ENCODE measurements around the gene SERPINA3.

DNA sequence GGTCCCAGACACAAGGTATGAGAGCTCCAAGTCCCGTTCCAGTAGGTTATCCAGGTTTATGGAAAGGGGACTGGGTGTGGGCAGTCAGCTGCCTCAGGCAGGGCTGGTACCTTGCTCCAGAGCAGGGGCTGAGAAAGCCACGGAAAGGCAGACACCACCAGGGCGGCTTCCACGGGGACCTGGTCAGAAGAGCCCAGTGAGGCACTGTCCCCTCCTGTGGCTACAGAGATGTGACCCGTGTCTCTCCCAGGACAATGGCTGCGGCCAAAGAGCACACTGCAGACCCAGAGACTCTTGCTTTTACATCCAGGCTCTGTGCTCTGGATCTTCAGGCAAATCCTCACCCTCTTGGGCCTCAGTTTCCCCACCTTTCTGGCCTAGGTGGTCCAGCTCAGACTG is 42.2 kb upstream of the SERPINA3 start:
- TF ChIP-seq, protein P1, sequence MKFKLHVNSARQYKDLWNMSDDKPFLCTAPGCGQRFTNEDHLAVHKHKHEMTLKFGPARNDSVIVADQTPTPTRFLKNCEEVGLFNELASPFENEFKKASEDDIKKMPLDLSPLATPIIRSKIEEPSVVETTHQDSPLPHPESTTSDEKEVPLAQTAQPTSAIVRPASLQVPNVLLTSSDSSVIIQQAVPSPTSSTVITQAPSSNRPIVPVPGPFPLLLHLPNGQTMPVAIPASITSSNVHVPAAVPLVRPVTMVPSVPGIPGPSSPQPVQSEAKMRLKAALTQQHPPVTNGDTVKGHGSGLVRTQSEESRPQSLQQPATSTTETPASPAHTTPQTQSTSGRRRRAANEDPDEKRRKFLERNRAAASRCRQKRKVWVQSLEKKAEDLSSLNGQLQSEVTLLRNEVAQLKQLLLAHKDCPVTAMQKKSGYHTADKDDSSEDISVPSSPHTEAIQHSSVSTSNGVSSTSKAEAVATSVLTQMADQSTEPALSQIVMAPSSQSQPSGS (IDR thresholded peaks at IDR 0.05; ENCODE audit: low read length) = no peak
- TF ChIP-seq HDGF (IDR thresholded peaks at IDR 0.05) (no peak), POLR2AphosphoS5 (IDR thresholded peaks at IDR 0.05; ENCODE audit: low read length) (no peak), CEBPB (IDR thresholded peaks at IDR 0.05; ENCODE audit: borderline replicate concordance in 1 of 2, low read depth in 2 of 2, low read length in 2 of 2) (no peak), EZH2 (IDR thresholded peaks at IDR 0.05; ENCODE audit: borderline replicate concordance, control insufficient read depth, low read depth, low read length) (no peak), TARDBP (IDR thresholded peaks at IDR 0.05; ENCODE audit: borderline replicate concordance) (no peak), EP300 (IDR thresholded peaks at IDR 0.05; ENCODE audit: borderline replicate concordance in 1 of 2, control insufficient read depth in 1 of 2, low read depth in 2 of 2, low read length in 2 of 2) (no peak), SIN3A (IDR thresholded peaks at IDR 0.05; ENCODE audit: low read depth, low read length) (no peak), MYC (IDR thresholded peaks at IDR 0.05; ENCODE audit: insufficient read depth, insufficient read length, insufficient replicate concordance, low read length, severe bottlenecking) (no peak)
- TF ChIP-seq, protein P2, sequence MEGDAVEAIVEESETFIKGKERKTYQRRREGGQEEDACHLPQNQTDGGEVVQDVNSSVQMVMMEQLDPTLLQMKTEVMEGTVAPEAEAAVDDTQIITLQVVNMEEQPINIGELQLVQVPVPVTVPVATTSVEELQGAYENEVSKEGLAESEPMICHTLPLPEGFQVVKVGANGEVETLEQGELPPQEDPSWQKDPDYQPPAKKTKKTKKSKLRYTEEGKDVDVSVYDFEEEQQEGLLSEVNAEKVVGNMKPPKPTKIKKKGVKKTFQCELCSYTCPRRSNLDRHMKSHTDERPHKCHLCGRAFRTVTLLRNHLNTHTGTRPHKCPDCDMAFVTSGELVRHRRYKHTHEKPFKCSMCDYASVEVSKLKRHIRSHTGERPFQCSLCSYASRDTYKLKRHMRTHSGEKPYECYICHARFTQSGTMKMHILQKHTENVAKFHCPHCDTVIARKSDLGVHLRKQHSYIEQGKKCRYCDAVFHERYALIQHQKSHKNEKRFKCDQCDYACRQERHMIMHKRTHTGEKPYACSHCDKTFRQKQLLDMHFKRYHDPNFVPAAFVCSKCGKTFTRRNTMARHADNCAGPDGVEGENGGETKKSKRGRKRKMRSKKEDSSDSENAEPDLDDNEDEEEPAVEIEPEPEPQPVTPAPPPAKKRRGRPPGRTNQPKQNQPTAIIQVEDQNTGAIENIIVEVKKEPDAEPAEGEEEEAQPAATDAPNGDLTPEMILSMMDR (IDR thresholded peaks at IDR 0.05 in 2 of 3, conservative IDR thresholded peaks at IDR 0.05 in 1 of 3; ENCODE audit: control insufficient read depth in 2 of 3, extremely low read depth in 1 of 3, insufficient read depth in 1 of 3, low read depth in 3 of 3, low read length in 3 of 3) = no peak

Measured in GM12878 (cell line).